SK-N-MC (cell line): ENCODE data around the gene LRTM1.

ENCODE experiments used
- EZH2 ChIP-seq: fragments of 200-600 bp; sonication (generic); IDR thresholded peaks from one replicate; pipeline ENCODE4 v1.6.1; 2017; ENCODE audit warnings: antibody characterized with exemption
- FOXP2 ChIP-seq: optimal IDR thresholded peaks from 2 replicates; pipeline ENCODE3; 2011; ENCODE audit warnings: mild to moderate bottlenecking, moderate library complexity; ENCODE audit not compliant: insufficient read depth; ENCODE audit errors: extremely low read length, control extremely low read depth
- POLR2AphosphoS5 ChIP-seq: IDR thresholded peaks from 2 replicates; pipeline ENCODE4 v1.6.1; 2012; ENCODE audit warnings: mild to moderate bottlenecking, low read depth, low read length, borderline replicate concordance

GRCh38 chr3:54915181-54915580 lies 12.7 kb downstream of the LRTM1 start:
- no peak for TF ChIP-seq POLR2AphosphoS5
- no peak for TF ChIP-seq EZH2
- TF ChIP-seq FOXP2 = no peak
